Measurements from ENCODE around the gene TREM2. TPM values are rescaled to one million over a fixed set of nuclear protein-coding genes. Genes with fewer than 3 reads are reported as not detected.
"Not testable (repeated sequence)": the region's sequence is repeated elsewhere in the genome, so short reads cannot be mapped to it uniquely, and the experiment has no call there.

TREM2 gene
- total RNA-seq, 1 experiment from 2014 or later = not detected

GRCh38 chr6:41119508-41119907, 43.4 kb downstream of the TREM2 start:
- Mint-ChIP-seq H3K9me3 (ENCODE audit: unreplicated experiment) (no peaks in the 10 kb centered on the region), H3K36me3 (ENCODE audit: insufficient read depth, unreplicated experiment) (no peaks in the 10 kb centered on the region), H3K27me3 (ENCODE audit: insufficient read depth, unreplicated experiment) (no peaks in the 10 kb centered on the region), H3K4me1 (ENCODE audit: low read depth, unreplicated experiment) (peaks cover 11% of the 10 kb centered on the region), H3K27ac (ENCODE audit: unreplicated experiment) (no peak overlapping the region), H3K4me3 (ENCODE audit: unreplicated experiment) (no peak overlapping the region)
- H3K27me3 ChIP-seq (replicated peaks; ENCODE audit: control insufficient read depth, insufficient read depth, low read length) = no peaks in the 10 kb centered on the region
- POLR2A ChIA-PET = no interaction called here
- no peak overlapping the region for H3K4me3 ChIP-seq (ENCODE audit: low read depth, low read length)
- BruUV-seq (replicated peaks) = no TSS peak
- CTCF ChIA-PET = no interaction called here
- H3K4me1 ChIP-seq = no peaks in the 10 kb centered on the region
- no peaks in the 10 kb centered on the region for H3K9me3 ChIP-seq
- no peak for DNase-seq
- intact Hi-C loops (cut with micrococcal nuclease; ENCODE audit: unreplicated experiment) = no loop called here
- H3K36me3 ChIP-seq (ENCODE audit: control insufficient read depth, insufficient read depth, low read length) = no peaks in the 10 kb centered on the region
- TF ChIP-seq, protein P1, sequence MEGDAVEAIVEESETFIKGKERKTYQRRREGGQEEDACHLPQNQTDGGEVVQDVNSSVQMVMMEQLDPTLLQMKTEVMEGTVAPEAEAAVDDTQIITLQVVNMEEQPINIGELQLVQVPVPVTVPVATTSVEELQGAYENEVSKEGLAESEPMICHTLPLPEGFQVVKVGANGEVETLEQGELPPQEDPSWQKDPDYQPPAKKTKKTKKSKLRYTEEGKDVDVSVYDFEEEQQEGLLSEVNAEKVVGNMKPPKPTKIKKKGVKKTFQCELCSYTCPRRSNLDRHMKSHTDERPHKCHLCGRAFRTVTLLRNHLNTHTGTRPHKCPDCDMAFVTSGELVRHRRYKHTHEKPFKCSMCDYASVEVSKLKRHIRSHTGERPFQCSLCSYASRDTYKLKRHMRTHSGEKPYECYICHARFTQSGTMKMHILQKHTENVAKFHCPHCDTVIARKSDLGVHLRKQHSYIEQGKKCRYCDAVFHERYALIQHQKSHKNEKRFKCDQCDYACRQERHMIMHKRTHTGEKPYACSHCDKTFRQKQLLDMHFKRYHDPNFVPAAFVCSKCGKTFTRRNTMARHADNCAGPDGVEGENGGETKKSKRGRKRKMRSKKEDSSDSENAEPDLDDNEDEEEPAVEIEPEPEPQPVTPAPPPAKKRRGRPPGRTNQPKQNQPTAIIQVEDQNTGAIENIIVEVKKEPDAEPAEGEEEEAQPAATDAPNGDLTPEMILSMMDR (IDR thresholded peaks at IDR 0.05; ENCODE audit: insufficient read depth in 1 of 2, low read depth in 1 of 2, low read length in 1 of 2, severe bottlenecking in 1 of 2, unreplicated experiment in 1 of 2) = no peak

DNA sequence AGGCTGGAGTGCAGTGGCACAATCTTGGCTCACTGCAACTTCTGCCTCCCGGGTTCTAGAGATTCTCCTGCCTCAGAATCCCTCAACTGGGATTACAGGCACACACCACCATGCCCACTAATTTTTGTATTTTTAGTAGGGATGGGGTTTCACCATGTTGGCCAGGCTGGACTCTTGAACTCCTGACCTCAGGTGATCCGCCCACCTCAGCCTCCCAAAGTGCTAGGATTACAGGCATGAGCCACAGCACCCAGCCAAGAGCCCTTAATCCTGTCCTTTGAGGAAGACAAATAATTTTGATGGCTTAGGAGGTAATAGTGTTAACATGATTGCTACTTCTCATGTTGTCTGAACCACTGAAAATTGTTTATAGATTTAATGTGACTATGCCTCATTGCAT, 47.9 kb downstream of the TREM2 start:
- H3K27ac Mint-ChIP-seq (ENCODE audit: unreplicated experiment); CTCF ChIA-PET; POLR2A ChIA-PET; H3K27me3 ChIP-seq (replicated peaks; ENCODE audit: control insufficient read depth, insufficient read depth, low read length); H3K36me3 ChIP-seq (ENCODE audit: control insufficient read depth, insufficient read depth, low read length); H3K4me1 ChIP-seq; H3K4me3 ChIP-seq (ENCODE audit: low read depth, low read length); H3K27me3 Mint-ChIP-seq (ENCODE audit: insufficient read depth, unreplicated experiment); H3K4me3 Mint-ChIP-seq (ENCODE audit: unreplicated experiment); H3K9me3 ChIP-seq; BruUV-seq (replicated peaks); DNase-seq; H3K9me3 Mint-ChIP-seq (ENCODE audit: unreplicated experiment); intact Hi-C loops (cut with micrococcal nuclease; ENCODE audit: unreplicated experiment): not testable (repeated sequence)
- Mint-ChIP-seq H3K36me3 (ENCODE audit: insufficient read depth, unreplicated experiment) (peaks cover 11% of the 10 kb centered on the region), H3K4me1 (ENCODE audit: low read depth, unreplicated experiment) (peaks cover 20% of the 10 kb centered on the region)

- intact Hi-C loops (cut with micrococcal nuclease; ENCODE audit: unreplicated experiment) = no loop called here
- no peaks in the 10 kb centered on the region for H3K4me1 ChIP-seq
- ChIA-PET POLR2A (no interaction called here), CTCF (no interaction called here)
- BruUV-seq (replicated peaks) = no TSS peak
- TF ChIP-seq, protein P1 (IDR thresholded peaks at IDR 0.05; ENCODE audit: insufficient read depth in 1 of 2, low read depth in 1 of 2, low read length in 1 of 2, severe bottlenecking in 1 of 2, unreplicated experiment in 1 of 2) = no peak
- Mint-ChIP-seq H3K9me3 (ENCODE audit: unreplicated experiment) (no peaks in the 10 kb centered on the region), H3K36me3 (ENCODE audit: insufficient read depth, unreplicated experiment) (peaks cover 11% of the 10 kb centered on the region), H3K4me3 (ENCODE audit: unreplicated experiment) (no peak overlapping the region), H3K27me3 (ENCODE audit: insufficient read depth, unreplicated experiment) (no peaks in the 10 kb centered on the region), H3K4me1 (ENCODE audit: low read depth, unreplicated experiment) (peaks cover 20% of the 10 kb centered on the region), H3K27ac (ENCODE audit: unreplicated experiment) (no peak overlapping the region)
- H3K36me3 ChIP-seq (ENCODE audit: control insufficient read depth, insufficient read depth, low read length) = no peaks in the 10 kb centered on the region
- no peaks in the 10 kb centered on the region for H3K27me3 ChIP-seq (replicated peaks; ENCODE audit: control insufficient read depth, insufficient read depth, low read length)
- no peaks in the 10 kb centered on the region for H3K9me3 ChIP-seq
- peak in 1 of 2 experiments; percentile 9 for DNase-seq
- no peak overlapping the region for H3K4me3 ChIP-seq (ENCODE audit: low read depth, low read length)
Observed at GRCh38 chr6:41111017-41111416, 51.9 kb downstream of the TREM2 start.

Other genes with a start within 250 kb of the TREM2 start
- 4.5 and 5.5 TPM in 2 replicates for gene UNC5CL, start 123.9 kb downstream of the TREM2 start, total RNA-seq (2022)
- 0.49 and 0.61 TPM in 2 replicates for gene TSPO2, start 120.6 kb downstream of the TREM2 start, total RNA-seq (2022)
- 2.5 and 4.8 TPM in 2 replicates for gene APOBEC2, start 109.9 kb downstream of the TREM2 start, total RNA-seq (2022)
- gene OARD1, start 90.8 kb downstream of the TREM2 start, total RNA-seq (2022) = 35.5 and 38.0 TPM in 2 replicates
- 25.7 and 27.7 TPM in 2 replicates for gene NFYA, start 90.1 kb downstream of the TREM2 start, total RNA-seq (2022)
- gene TREML1, start 8.8 kb downstream of the TREM2 start, total RNA-seq (2022) = not detected in 2 replicates
- gene TREML2, start 38.0 kb upstream of the TREM2 start, total RNA-seq (2022) = not detected in 2 replicates
- gene TREML4, start 65.2 kb upstream of the TREM2 start, total RNA-seq (2022) = not detected in 2 replicates
- not detected in 2 replicates for gene TREM1, start 123.6 kb upstream of the TREM2 start, total RNA-seq (2022)
- gene NCR2, start 172.5 kb upstream of the TREM2 start, total RNA-seq (2022) = not detected in 2 replicates